ENCODE results near the gene MAD2L1BP. TPM values are rescaled to one million over a fixed set of nuclear protein-coding genes. Genes with fewer than 3 reads are reported as not detected.

Gene MAD2L1BP
- total RNA-seq, 2 experiments from 2014 or later = 29.0 to 31.7 TPM

DNA sequence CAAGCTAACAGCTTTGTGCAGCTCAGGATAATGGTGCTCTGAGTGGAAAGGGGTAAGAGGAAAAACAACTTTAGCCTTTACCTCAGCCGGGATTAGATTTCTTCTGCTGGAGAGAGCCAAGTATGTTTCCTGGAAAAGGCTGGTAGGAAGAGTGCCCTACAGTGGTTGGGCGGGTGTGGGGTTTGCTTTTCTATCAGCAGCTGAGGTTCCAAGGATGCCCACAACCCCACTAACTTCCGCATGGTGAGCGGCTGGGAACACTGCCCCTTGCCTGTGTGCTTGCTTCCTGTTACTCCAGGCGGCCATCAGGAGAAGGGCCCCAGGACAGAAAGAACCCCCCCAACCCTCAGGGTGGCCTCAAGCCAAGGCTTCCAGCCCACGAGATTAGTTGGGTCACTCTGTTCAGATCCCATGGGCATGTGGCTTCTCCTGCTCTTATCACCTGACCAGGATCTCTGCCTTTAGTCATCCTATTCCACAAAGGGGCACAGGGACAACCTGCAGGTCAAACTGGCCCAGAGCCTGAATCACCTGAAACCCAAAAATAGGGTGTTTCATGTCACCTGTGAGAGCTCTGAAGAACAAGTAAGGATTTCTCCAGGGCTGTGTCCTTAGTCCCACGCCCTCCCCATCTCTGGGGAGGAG is 41.4 kb downstream of the MAD2L1BP start:
- intact Hi-C loops (cut with micrococcal nuclease) = no loop called here
- no peak overlapping the region for H3K27ac Mint-ChIP-seq
- no peaks in the 10 kb centered on the region for H3K4me1 Mint-ChIP-seq (ENCODE audit: low read depth)
- ATAC-seq (no peak), DNase-seq (no peak)
- H3K27me3 Mint-ChIP-seq = no peaks in the 10 kb centered on the region
- POLR2A ChIA-PET = interaction anchor here (1.0 to 1.3 kb wide), 2 partner anchors 9 to 16 kb away, joined by 3 to 4 read pairs; no protein-coding TSS in a partner anchor
- TF ChIP-seq, protein P1, sequence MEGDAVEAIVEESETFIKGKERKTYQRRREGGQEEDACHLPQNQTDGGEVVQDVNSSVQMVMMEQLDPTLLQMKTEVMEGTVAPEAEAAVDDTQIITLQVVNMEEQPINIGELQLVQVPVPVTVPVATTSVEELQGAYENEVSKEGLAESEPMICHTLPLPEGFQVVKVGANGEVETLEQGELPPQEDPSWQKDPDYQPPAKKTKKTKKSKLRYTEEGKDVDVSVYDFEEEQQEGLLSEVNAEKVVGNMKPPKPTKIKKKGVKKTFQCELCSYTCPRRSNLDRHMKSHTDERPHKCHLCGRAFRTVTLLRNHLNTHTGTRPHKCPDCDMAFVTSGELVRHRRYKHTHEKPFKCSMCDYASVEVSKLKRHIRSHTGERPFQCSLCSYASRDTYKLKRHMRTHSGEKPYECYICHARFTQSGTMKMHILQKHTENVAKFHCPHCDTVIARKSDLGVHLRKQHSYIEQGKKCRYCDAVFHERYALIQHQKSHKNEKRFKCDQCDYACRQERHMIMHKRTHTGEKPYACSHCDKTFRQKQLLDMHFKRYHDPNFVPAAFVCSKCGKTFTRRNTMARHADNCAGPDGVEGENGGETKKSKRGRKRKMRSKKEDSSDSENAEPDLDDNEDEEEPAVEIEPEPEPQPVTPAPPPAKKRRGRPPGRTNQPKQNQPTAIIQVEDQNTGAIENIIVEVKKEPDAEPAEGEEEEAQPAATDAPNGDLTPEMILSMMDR (IDR thresholded peaks at IDR 0.05) = no peak
- H3K36me3 Mint-ChIP-seq (ENCODE audit: low read depth) = peaks cover 26% of the 10 kb centered on the region
- CTCF ChIA-PET = interaction anchor here (0.9 to 2.8 kb wide), 4 partner anchors 8 to 69 kb away, joined by 4 to 17 read pairs (median 4); partner anchors contain the start of gene MRPS18A
- no peak overlapping the region for H3K4me3 Mint-ChIP-seq
- no peaks in the 10 kb centered on the region for H3K9me3 Mint-ChIP-seq

DNA sequence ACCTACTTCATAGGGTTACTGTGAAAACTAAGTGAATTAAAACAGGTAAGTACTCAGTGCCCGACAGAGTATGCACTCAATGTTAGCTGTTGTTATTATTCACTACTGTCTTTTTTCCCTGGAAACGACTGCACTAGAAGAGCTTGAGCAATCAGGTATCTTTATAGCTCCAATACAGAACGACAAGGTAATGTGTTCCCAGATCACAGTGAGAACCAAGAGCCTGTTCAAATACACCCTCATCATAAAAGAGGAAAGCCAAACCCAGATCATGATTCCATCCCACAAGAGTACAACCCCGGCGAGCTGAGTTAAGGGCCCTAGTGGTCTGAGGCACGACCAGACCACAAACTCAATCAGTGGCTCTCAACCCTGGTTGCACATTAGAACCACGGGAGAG is 42.1 kb downstream of the MAD2L1BP start:
- Mint-ChIP-seq H3K4me3 (no peak overlapping the region), H3K4me1 (ENCODE audit: low read depth) (peaks cover 4% of the 10 kb centered on the region), H3K27me3 (no peaks in the 10 kb centered on the region), H3K9me3 (no peaks in the 10 kb centered on the region), H3K27ac (no peak overlapping the region), H3K36me3 (ENCODE audit: low read depth) (peaks cover 26% of the 10 kb centered on the region)
- ATAC-seq = no peak
- no peak for DNase-seq
- TF ChIP-seq, protein P1 (IDR thresholded peaks at IDR 0.05) = no peak
- intact Hi-C loops (cut with micrococcal nuclease) = no loop called here
- CTCF ChIA-PET = interaction anchor here (0.9 to 2.8 kb wide), 4 partner anchors 8 to 70 kb away, joined by 4 to 17 read pairs (median 4); partner anchors contain the start of gene MRPS18A
- POLR2A ChIA-PET = interaction anchor here (1.0 to 1.3 kb wide), 2 partner anchors 10 to 17 kb away, joined by 3 to 4 read pairs; no protein-coding TSS in a partner anchor

DNA sequence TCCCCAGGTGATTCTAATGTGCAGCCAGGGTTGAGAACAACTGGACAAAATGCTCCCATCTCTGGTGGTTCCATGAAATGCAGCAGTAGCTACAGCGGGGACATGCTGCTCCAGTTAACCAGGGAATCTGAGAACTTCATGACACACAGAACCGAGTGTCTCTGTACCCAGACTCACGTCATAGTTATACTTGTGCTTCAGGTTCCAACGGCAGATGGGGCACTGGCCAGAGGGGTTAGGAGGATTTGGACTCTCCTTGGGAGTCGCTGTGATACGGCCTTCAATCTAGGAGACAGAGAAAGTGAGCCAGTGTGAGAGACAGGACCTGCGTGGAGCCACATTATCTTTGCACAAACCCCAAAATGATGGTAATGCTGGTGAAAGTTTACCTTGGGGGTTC is 42.7 kb downstream of the MAD2L1BP start:
- H3K4me3 Mint-ChIP-seq = no peak overlapping the region
- H3K36me3 Mint-ChIP-seq (ENCODE audit: low read depth) = peaks cover 26% of the 10 kb centered on the region
- H3K27me3 Mint-ChIP-seq = no peaks in the 10 kb centered on the region
- no peak for DNase-seq
- ChIA-PET CTCF (interaction anchor here (0.9 to 2.8 kb wide), 4 partner anchors 9 to 70 kb away, joined by 4 to 17 read pairs (median 4); partner anchors contain the start of gene MRPS18A), POLR2A (interaction anchor here (1.0 to 1.3 kb wide), 3 partner anchors 10 to 28 kb away, joined by 3 to 4 read pairs (median 3); no protein-coding TSS in a partner anchor)
- TF ChIP-seq, protein P1 (IDR thresholded peaks at IDR 0.05) = no peak
- no peaks in the 10 kb centered on the region for H3K9me3 Mint-ChIP-seq
- intact Hi-C loops (cut with micrococcal nuclease) = no loop called here
- ATAC-seq = no peak
- H3K4me1 Mint-ChIP-seq (ENCODE audit: low read depth) = peaks cover 8% of the 10 kb centered on the region
- no peak overlapping the region for H3K27ac Mint-ChIP-seq

DNA sequence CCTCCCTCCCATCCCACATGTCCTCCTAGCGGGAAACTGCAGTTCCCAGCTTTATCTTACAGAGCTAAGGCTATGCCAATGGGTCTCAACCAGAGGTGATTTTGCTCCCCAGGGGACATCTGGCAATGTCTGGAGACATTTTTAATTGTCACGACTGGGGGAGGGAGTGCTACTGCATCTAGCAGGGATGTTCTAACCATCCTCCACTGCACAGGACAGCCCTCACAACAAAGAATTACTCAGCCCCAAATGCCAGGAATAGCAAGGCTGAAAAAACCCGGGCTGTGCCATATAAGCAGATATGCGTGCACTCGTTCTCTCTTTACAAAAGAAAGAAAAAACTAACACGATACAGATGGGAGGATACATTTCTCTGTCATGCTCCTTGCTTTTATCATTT is 43.4 kb downstream of the MAD2L1BP start:
- CTCF ChIA-PET = interaction anchor here (2.8 kb wide), 1 partner anchor 12 kb away, joined by 17 read pairs; no protein-coding TSS in a partner anchor
- H3K27me3 Mint-ChIP-seq = no peaks in the 10 kb centered on the region

More for the DNA sequence above, 43.4 kb downstream of the MAD2L1BP start:
- intact Hi-C loops (cut with micrococcal nuclease) = no loop called here
- TF ChIP-seq, protein P1 (IDR thresholded peaks at IDR 0.05) = no peak
- no peak for ATAC-seq
- peaks cover 26% of the 10 kb centered on the region for H3K36me3 Mint-ChIP-seq (ENCODE audit: low read depth)
- peaks cover 13% of the 10 kb centered on the region for H3K4me1 Mint-ChIP-seq (ENCODE audit: low read depth)
- no peaks in the 10 kb centered on the region for H3K9me3 Mint-ChIP-seq
- no peak overlapping the region for H3K4me3 Mint-ChIP-seq
- no peak for DNase-seq
- no peak overlapping the region for H3K27ac Mint-ChIP-seq
- POLR2A ChIA-PET = interaction anchor here (1.1 to 1.9 kb wide), 2 partner anchors 10 to 27 kb away, joined by 3 to 8 read pairs; no protein-coding TSS in a partner anchor
